GM18507 (cell line): ENCODE data around the gene ZBTB46.

Source experiments
- DNase-seq: peaks from one replicate; pipeline ENCODE4 v3.0.0; 2011; ENCODE audit warnings: low read depth; ENCODE audit not compliant: insufficient read length; ENCODE audit errors: extremely low spot score
- FAIRE-seq: peaks from 2 replicates; lab custom pipeline; 2011; peaks lifted over from hg19 to GRCh38; lab: Jason Lieb, UNC

Gene ZBTB46

GRCh38 chr20:63741676-63742380, 89.2 kb downstream of the ZBTB46 start:
- FAIRE-seq (no peak), DNase-seq (no peak)

GRCh38 chr20:63741354-63741675, 89.7 kb downstream of the ZBTB46 start:
- FAIRE-seq (no peak), DNase-seq (no peak)

- DNase-seq (no peak), FAIRE-seq (no peak)
Observed at GRCh38 chr20:63740627-63741353, 90.3 kb downstream of the ZBTB46 start.

- DNase-seq, result no peak
Observed at GRCh38 chr20:63740070-63740626, 90.9 kb downstream of the ZBTB46 start.

GRCh38 chr20:63739130-63740069, 91.7 kb downstream of the ZBTB46 start, which contains the start of gene SLC2A4RG:
TSS of gene SLC2A4RG (plus strand) at chr20:63739776. CDS start at chr20:63739913, 137 bp downstream.
- FAIRE-seq, result no peak

More at GRCh38 chr20:63740070-63740626, 90.9 kb downstream of the ZBTB46 start:
- no peak for FAIRE-seq

GRCh38 chr20:63738687-63739129, 92.4 kb downstream of the ZBTB46 start:
- no peak for FAIRE-seq
- DNase-seq, result no peak

More at GRCh38 chr20:63739130-63740069, 91.7 kb downstream of the ZBTB46 start, which contains the start of gene SLC2A4RG:
- DNase-seq, result peak; percentile 88

GRCh38 chr20:63737945-63738686, 92.9 kb downstream of the ZBTB46 start:
- DNase-seq (no peak), FAIRE-seq (no peak)

- FAIRE-seq (no peak), DNase-seq (no peak)
Observed at GRCh38 chr20:63737695-63737944, 93.4 kb downstream of the ZBTB46 start.

GRCh38 chr20:63736893-63737694, 94.0 kb downstream of the ZBTB46 start:
- FAIRE-seq, result peak; percentile 66
- no peak for DNase-seq

- FAIRE-seq (peak; percentile 78), DNase-seq (no peak)
Observed at GRCh38 chr20:63735859-63736718, 95.0 kb downstream of the ZBTB46 start, which contains the start of gene LIME1. TSS of gene LIME1 (plus strand) at chr20:63736664. CDS start at chr20:63737550, 886 bp downstream.

- DNase-seq (no peak), FAIRE-seq (no peak)
Observed at GRCh38 chr20:63734946-63735858, 95.9 kb downstream of the ZBTB46 start.

GRCh38 chr20:63734111-63734945, 96.7 kb downstream of the ZBTB46 start:
- no peak for FAIRE-seq
- DNase-seq, result no peak

- FAIRE-seq (no peak), DNase-seq (no peak)
Observed at GRCh38 chr20:63733579-63734081, 97.4 kb downstream of the ZBTB46 start.

GRCh38 chr20:63733117-63733516, 97.9 kb downstream of the ZBTB46 start:
- DNase-seq, result no peak
- FAIRE-seq, result no peak
